Measurements from ENCODE around the gene CATSPERB. TPM values are rescaled to one million over a fixed set of nuclear protein-coding genes. Genes with fewer than 3 reads are reported as not detected.

Gene CATSPERB
- total and polyA plus RNA-seq, 11 donors, result 0.04 to 1.3 (median 0.26) TPM; not detected in 3

DNA sequence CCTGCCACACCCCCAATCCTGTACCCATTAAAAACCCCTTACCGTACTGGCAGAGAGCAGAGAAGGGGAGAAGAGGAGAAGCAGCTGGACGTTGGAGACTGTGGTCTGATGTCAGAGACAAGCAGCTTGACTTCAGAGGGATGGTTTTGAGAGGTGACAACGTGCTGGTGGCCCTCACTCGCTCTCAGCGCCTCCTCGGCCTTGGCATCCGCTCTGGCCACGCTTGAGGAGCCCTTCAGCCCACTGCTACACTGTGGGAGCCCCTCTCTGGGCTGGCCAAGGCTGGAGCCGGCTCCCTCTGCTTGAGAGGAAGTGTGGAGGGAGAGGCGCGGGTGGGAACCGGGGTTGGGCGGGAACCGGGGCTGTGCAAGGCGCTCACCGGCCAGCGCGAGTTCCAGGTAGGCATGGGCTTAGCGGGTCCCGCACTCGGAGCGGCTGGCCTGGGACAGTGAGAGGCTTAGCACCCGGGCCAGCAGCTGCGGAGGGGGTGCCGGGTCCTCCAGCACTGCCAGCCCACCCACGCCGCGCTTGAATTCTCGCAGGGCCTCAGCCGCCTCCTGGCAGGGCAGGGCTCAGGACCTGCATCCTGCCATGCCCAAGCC, 154.2 kb downstream of the CATSPERB start:
- WGBS, 4 donors, result 81 to 89% (median 87%) methylated on average over 13 to 30 of the region's 30 CpGs
- intact Hi-C loops (cut with DNase I), result no loop called here
- no peaks in the 10 kb centered on the region for H3K36me3 ChIP-seq
- DNase-seq (no peak), ATAC-seq (no peak)
- H3K27me3 ChIP-seq, result peaks cover 0 to 49% (median 15%) of the 10 kb centered on the region in 9 donors
- H3K4me1 ChIP-seq, result peaks cover 0 to 9% (median 2%) of the 10 kb centered on the region in 12 donors
- peaks cover 0 to 8% (median 0%) of the 10 kb centered on the region in 12 donors for H3K9me3 ChIP-seq
- H3K27ac ChIP-seq, result no peak overlapping the region
- H3K4me3 ChIP-seq, result no peak overlapping the region
- TF ChIP-seq, protein P1, sequence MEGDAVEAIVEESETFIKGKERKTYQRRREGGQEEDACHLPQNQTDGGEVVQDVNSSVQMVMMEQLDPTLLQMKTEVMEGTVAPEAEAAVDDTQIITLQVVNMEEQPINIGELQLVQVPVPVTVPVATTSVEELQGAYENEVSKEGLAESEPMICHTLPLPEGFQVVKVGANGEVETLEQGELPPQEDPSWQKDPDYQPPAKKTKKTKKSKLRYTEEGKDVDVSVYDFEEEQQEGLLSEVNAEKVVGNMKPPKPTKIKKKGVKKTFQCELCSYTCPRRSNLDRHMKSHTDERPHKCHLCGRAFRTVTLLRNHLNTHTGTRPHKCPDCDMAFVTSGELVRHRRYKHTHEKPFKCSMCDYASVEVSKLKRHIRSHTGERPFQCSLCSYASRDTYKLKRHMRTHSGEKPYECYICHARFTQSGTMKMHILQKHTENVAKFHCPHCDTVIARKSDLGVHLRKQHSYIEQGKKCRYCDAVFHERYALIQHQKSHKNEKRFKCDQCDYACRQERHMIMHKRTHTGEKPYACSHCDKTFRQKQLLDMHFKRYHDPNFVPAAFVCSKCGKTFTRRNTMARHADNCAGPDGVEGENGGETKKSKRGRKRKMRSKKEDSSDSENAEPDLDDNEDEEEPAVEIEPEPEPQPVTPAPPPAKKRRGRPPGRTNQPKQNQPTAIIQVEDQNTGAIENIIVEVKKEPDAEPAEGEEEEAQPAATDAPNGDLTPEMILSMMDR (IDR thresholded peaks at IDR 0.05), result no peak
- TF ChIP-seq POLR2A (IDR thresholded peaks at IDR 0.05), result no peak

DNA sequence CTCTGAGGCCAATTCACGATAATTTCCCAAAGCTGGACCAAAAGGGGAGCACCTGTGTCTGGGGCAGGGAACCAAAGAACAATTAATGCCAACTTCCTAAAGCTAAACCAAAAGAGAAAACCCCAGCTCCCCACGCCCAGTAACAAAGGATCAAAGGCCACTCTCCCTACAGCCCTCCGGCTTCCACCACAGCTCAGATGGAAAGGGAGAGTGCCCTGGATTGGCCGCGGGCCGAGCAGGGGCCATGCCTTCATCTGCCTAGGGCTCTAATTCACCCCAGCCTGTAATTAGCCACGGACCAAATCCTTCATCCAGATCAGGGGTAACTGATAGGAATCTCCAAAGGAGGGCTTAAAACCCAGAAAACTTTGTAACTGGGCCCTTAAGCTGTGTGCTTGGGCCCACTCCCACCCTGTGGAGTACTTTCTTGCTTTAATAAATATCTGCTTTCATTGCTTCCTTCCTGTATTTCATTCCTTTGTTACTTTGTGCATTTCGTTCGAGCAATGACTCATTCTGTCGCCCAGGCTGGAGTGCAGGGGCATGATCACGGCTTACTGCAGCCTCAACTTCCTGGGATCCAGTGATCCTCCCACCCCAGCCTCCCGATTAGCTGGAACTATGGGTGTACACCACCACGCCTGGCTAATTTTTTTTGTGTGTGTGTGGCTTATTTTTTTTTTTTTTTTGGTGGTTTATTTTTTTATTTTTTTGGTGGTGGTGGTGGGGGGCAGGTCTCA, 156.2 kb downstream of the CATSPERB start:
- TF ChIP-seq, protein P1 (IDR thresholded peaks at IDR 0.05), result no peak
- TF ChIP-seq POLR2A (IDR thresholded peaks at IDR 0.05), result no peak
- peaks cover 0 to 8% (median 0%) of the 10 kb centered on the region in 12 donors for H3K9me3 ChIP-seq
- peaks cover 0 to 9% (median 2%) of the 10 kb centered on the region in 12 donors for H3K4me1 ChIP-seq
- no peak overlapping the region for H3K27ac ChIP-seq
- H3K4me3 ChIP-seq, result no peak overlapping the region
- ATAC-seq (no peak), DNase-seq (no peak)
- no peaks in the 10 kb centered on the region for H3K36me3 ChIP-seq
- H3K27me3 ChIP-seq, result peaks cover 0 to 55% (median 15%) of the 10 kb centered on the region in 9 donors
- intact Hi-C loops (cut with DNase I), result no loop called here
- 59 to 72% (median 67%) methylated on average over 13 of the region's 13 CpGs for WGBS, 4 donors

DNA sequence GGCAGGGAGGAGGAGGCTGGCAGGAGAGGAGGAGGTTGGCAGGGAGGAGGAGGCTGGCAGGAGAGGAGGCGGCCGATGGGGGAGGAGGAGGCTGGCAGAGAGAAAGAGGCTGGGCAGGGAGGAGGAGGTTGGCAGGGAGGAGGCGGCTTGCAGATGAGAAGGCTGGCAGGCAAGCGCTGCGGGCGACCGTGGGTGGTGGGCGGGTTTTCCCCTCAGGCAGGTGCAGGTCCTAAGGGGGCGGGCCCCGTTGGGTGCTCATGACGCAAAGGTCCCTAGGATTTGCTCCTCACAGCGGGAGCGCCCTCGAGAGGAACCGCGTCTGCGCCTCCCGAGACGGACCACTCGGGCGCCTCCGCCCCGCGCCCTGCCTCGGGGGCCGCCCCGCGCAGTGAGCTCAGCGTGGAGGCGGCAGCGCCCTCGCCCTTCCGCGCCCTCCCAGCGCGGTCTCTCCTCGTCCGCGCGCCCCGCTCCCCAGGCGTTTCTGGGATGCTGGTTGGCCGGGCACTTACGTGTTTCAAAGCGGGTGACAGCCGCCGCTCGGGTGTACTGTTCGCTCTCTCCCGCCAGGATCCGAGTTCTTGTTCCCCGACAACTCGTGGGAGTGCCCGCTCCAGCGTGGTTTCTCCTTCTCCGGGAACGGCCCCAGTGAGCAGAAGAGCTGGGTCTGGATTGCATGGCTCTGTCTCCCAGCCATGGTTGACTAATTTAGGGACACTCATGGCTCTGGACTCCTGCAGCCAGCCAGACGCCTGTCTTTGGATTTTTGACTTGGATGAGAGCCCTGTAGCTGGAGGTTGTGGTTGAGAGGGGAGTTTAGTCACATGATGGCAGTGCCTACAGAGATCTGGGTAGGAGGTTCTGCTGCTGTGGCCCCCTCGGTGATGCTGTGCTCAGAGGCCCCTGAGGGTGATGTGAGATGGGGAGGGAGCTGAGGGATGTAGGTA, 157.7 kb downstream of the CATSPERB start:
- peaks cover 0 to 9% (median 2%) of the 10 kb centered on the region in 12 donors for H3K4me1 ChIP-seq
- intact Hi-C loops (cut with DNase I), result no loop called here
- no peak overlapping the region for H3K27ac ChIP-seq
- peaks cover 0 to 8% (median 0%) of the 10 kb centered on the region in 12 donors for H3K9me3 ChIP-seq
- TF ChIP-seq, protein P1 (IDR thresholded peaks at IDR 0.05), result no peak
- no peak for TF ChIP-seq POLR2A (IDR thresholded peaks at IDR 0.05)
- no peaks in the 10 kb centered on the region for H3K36me3 ChIP-seq
- peaks cover 0 to 46% (median 15%) of the 10 kb centered on the region in 9 donors for H3K27me3 ChIP-seq
- ATAC-seq (peak in 3 of 4 donors; percentile 36 to 75 (median 66)), DNase-seq (peak in 1 of 5 donors; percentile 35)
- H3K4me3 ChIP-seq, result peak overlapping the region in 10 of 12 donors; percentile 22 to 56 (median 47)
- 2 to 6% (median 4%) methylated on average over 27 to 59 of the region's 59 CpGs for WGBS, 4 donors

Data from heart left ventricle (tissue), 16 donors.